ENCODE data around the gene RRP15.

Gene RRP15

GRCh38 chr1:218364028-218364710 lies 79.1 kb downstream of the RRP15 start:
- DNase-seq, result no peak

GRCh38 chr1:218365226-218365999 lies 80.3 kb downstream of the RRP15 start:
- DNase-seq, result no peak

- DNase-seq, result peak; percentile 79
These were observed 81.4 kb downstream of the RRP15 start for GRCh38 chr1:218366322-218367052.

- no peak for DNase-seq
These were observed 82.0 kb downstream of the RRP15 start for GRCh38 chr1:218367118-218367517.

- no peak for DNase-seq
These were observed 83.6 kb downstream of the RRP15 start for GRCh38 chr1:218368686-218369085.

GRCh38 chr1:218369688-218370511 lies 84.8 kb downstream of the RRP15 start:
- no peak for DNase-seq

DNA sequence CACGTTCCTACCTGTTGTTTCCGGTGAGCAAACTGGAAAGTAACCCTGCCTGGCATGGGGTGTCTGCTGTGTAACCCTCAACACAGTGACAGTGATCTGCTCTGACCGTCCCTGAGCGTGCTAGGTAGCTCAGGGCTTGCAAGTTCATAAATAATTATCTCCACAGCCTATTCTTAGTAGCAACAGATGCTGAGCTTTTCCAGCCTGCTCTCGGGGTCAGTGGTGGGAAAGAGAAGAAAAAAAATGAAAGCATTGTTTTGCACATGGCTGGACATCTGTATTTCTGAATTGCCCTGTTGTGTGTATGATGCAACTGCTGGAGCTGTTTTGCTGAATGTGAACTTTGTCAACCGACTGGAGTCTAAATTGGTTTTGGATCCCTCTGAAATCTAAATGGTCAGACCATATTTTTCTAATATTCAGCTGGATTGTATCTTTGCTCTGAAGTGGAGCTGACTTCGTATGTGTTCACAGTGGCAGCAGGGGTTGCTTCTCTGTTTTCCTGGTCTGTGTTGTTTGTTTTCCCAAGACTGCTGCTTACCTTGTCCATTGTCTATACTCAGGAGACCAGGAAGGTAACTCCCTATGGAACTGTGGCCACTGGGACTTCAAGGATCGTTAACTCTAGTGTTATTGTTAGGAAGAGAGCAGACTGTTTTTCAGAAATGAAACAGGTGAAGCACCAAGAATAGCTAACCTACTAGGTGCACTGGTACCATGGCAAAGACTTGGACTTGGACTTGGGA lies 87.0 kb downstream of the RRP15 start:
- peak; percentile 36 for DNase-seq

DNA sequence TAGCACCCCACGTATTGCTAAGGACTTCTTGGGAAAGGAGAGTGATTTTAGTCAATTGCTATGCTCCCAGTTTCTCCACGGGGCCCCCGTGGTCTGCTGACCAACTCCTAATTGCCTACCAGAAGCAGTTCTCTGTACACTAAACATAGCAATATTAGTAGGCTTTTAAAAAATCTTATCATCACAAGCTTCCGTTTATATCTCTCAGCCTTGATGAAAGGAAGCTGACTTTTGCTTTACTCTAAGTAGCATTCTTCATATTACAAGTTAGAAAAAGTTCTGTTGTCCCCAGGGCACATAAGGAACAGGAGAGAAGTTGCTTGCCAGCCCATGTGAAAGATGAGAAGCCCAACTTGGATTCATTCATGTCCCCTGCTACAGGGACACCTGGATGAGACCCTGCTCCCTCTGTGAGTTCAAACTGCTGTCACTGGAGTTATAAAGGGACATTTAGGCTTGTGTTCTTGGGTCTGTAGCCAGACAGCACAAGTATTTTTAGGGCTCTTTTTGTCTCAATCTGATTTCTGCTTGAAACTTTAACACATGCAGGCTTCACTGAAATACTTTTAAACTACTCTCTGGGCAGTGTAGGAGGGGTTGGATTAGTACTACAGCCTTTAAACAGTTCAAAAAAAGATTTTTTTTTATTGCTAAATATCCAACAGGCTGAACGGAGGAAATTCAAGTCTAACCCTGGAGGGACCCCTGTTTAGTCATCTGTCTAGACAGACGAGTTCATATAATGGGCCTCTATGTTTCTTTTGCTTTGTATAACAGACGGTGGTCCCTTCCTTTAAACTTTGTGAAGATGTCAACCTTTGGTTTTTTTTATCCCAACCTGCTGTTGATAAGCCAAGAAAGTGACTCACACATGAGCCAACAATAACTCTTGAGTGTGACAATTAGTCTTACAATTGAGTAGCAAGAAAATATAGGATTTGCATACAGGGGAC lies 89.6 kb downstream of the RRP15 start:
- DNase-seq, result no peak

DNA sequence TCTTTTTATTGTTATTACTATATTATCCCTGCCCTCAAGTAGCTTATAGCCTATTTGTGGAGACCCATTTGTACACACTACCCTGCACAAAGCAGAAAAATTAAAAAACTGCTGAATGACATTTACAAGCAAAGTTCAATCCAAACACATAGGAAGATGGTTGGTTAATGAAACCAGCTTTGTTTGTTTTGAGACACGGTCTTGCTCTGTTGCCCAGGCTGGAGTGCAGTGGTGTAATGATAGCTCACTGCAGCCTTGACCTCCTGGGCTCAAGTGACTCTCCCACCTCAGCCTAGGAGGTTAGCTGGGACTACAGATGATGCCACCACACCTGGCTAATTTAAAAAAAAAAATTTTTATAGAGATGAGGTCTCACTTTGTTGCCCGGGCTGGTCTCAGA lies 91.6 kb downstream of the RRP15 start:
- no peak for DNase-seq

DNA sequence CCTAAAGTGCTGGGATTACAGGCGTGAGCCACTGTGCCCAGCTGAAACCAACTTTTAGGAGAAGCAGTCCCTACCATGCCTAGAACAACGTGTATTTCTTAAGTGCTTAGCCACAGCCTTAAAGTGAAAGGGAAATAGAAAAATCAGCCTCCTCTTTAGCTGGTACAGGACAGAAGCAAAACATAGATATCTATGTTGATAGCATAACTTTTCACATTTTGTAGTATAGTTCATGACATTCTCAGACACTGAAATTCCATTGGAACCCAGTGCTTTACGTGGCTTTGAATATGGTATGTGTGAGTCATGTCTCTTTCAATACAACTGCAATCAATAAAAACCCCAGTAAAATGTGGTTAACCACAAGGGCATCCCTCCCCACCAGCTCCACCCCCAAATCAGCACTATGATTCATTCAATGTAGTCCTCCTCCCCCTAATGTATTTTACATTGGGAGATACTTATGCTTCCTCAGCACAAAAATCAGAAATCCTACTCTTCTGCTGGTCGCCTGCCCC lies 92.1 kb downstream of the RRP15 start:
- no peak for DNase-seq

- no peak for DNase-seq
These were observed 95.3 kb downstream of the RRP15 start for GRCh38 chr1:218380125-218380977.

GRCh38 chr1:218382261-218382660 lies 97.2 kb downstream of the RRP15 start:
- DNase-seq, result no peak

GRCh38 chr1:218383051-218383450 lies 98.0 kb downstream of the RRP15 start:
- no peak for DNase-seq

GRCh38 chr1:218383681-218384080 lies 98.6 kb downstream of the RRP15 start:
- no peak for DNase-seq

DNA sequence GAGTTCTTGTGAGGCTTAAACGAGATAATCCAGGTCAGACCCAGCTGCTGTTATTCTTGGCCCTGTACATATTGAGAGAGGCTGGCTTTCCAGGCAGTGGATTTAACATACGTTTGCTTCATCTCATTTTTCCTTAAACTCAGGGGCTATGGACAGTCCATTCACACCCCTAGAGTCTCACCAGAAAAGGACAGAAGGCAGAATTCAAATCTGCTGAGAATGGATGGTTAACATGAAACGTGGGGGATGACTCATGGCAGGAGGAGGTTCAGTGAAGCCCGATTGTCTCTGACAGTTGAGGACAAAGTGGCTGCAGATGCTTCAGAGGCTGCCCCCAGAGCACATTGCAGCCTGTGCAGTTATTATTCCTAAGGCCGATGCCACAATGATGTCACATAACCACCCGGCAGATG lies 99.5 kb downstream of the RRP15 start:
- DNase-seq, result no peak

All from NCI-H1092 (cell line).